T1000 (cell line): Measurements from ENCODE around the gene ITGAE.
"Not testable (repeated sequence)": the region's sequence is repeated elsewhere in the genome, so short reads cannot be mapped to it uniquely, and the experiment has no call there.

Experiments used
- DNase-seq: peaks from one replicate; lab custom pipeline; 2025; ENCODE audit warnings: mixed read lengths; lab: John Stamatoyannopoulos, UW

Gene ITGAE

DNA sequence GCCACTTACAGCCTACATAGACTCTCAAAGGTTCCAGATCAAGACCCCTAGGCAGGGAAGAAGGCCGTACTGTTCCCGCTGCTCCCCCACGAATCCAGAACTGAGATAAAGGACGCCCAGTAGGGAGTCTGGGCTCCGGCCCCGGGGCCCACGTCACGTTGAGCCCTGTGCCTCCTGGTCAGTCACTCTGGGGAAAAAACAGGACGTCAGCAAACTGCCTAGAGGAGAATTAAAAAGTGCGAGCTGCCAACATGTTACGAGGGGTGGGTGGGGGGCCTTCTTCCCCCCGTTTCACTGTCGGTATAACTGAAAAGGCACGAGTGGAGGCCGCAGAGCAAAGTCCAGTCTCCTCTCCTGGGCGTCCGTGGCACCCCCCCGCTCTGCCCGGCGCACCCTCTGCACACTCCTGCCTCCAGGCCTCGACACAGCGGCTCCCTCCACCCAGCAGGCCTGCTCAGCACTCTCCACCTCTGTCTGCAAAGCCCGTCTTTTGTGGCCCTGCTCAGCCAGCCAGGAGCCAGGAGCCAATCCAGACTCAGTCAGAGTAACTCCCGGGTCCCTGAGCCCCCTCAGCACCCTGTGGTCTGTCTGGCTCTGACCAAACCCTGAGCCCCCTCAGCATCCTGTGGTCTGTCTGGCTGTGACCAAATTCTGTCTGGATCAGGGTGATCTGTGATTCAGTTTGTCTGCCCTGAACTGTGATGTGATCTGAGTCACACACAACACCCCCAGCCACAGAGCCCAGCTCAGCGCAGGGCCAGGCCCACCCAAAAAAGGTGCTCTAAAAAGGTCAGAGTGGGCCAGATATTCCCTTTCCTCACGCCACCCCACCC is 6.2 kb downstream of the ITGAE start:
- DNase-seq = peak; percentile 29

DNA sequence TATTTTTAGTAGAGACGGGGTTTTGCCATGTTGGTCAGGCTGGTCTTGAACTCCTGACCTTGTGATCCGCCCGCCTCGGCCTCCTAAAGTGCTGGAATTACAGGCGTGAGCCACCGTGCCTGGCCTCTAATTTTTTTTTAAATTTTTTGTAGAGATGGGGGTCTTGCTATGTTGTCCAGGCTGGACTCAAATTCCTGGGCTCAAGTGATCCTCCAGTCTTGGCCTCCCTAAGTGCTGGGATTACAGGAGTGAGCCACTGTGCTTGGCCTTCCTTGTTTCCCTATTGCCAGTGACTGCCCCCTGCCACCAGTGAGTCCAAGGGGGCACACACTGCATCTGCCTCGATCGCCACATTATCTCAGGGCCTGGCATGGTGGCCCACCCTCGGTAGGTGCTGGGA is 6.8 kb downstream of the ITGAE start:
- DNase-seq = not testable (repeated sequence)

DNA sequence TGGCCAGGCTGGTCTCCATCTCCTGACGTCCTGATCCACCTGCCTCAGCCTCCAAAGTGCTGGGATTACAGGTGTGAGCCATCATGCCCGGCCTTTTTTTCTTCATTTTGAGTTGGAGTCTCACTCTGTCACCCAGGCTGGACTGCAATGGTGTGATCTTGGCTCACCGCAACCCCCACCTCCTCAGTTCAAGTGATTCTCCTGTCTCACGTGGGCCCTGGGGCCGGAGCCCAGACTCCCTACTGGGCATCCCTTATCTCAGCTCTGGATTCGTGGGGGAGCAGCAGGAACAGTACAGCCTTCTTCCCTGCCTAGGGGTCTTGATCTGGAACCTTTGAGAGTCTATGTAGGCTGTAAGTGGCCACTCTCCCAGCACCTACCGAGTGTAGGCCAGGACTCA is 7.7 kb downstream of the ITGAE start:
- DNase-seq = not testable (repeated sequence)

DNA sequence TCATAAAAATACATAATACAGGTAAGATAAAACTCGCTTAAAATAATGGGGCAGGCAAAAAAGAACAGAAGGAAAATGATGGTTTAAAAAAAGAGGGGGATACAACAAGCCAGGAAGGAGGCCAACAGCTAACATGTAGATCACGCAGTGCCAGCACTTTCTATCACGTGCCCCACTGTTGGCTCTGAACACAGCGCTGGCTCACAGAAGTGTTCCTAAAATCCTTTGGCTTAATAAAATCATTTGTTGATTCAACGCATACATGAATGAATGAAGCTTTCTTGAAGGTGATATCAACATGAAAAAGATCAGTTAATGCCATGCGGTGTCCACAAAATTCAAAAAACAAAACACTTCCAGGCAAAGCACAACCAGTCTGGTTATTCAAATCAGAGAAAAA is 8.5 kb downstream of the ITGAE start:
- no peak for DNase-seq

DNA sequence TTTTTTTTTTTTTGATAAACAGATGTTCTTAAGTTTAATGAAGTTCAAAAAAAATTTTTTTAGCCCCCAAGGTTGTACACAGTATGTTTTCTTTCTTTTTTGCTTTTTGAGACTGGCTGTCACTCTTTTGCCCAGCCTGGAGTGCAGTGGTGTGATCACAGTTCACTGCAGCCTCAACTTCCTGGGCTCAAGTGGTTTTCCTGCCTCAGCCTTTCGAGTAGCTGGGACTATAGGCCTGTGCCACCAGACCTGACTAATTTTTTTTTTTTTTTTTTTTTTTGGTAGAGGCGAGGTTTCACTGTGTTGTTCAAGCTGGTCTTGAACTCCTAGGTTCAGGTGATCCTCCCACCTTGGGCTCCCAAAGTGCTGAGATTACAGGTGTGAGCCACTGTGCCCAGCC is 12.8 kb downstream of the ITGAE start:
- no peak for DNase-seq

DNA sequence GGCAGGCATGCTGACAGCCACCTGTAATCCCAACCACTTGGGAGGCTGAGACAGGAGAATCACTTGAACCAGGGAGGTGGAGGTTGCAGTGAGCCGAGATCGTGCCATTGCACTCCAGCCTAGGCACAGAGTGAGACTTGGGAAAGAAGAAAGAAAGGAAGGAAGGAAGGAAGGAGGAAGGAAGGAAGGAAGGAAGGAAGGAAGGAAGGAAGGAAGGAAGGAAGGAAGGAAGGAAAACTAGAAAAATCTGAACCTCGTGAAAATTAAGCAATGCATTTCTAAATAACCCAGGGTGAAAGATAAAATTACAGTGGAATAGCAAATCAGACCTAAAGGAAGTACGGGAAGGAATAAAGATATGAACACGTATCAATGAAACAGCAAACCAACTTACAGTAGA is 15.7 kb downstream of the ITGAE start:
- not testable (repeated sequence) for DNase-seq

DNA sequence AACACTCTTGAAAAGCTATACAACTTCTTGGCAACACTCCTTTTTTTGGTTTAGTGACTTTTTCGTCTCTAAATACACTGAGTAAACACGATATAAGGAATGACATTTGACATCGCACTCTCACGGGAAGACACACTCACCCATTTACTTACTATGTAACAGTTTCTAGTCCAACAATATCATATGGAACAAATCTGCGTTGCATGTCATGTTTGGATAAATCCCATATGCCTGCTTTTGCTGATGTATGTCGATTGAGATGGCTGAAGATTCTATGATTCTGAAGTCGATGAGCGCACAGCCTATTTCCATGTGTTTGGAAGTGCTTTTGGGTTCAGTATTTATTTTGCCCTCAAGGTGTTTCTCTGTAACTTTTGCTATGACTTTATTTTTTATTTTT is 18.2 kb downstream of the ITGAE start:
- DNase-seq = no peak

- no peak for DNase-seq
Measured at GRCh38 chr17:3780986-3781385, 20.0 kb downstream of the ITGAE start.

GRCh38 chr17:3777366-3778120 is 23.4 kb downstream of the ITGAE start:
- no peak for DNase-seq

DNA sequence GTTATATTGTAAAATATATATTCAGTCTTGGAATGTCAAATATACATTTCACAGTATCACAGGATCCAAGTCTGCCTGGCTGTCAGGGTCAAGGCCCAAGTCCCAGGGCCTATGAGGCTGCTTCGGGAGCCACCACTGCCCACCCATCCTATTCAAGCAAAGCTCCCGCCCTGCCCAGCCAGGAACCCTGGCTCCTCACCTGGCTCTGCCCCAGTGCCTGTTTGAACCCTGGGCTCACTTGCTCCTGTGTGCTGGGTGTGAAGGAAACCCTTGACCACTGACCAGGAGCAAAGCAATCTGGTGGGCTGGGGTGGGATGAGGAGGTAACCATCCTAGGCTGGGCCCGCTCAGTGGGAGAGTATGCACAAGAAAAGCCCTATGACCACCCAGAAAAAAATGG is 27.0 kb downstream of the ITGAE start:
- DNase-seq = no peak

GRCh38 chr17:3773511-3773910 is 27.5 kb downstream of the ITGAE start:
- DNase-seq = peak; percentile 35

DNA sequence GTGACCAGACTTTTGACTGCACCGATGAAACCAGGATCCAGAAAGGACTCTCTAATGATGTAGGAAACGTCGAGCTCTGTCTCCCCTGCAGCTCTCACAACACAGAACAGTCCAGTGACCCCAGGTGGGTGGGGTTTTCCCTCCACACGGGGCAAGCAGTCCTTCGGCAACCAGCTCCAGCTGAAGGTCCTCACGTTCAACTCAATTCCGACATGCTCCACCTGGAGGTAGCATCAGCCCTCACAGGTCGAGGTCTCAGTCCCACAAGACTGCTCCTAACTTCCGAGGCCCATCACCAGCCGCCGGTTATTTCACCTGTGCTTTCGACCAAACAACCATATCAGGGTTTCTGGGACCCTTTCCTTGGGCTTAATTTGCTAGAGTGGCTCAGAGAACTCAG is 28.2 kb downstream of the ITGAE start:
- no peak for DNase-seq

GRCh38 chr17:3771140-3771539 is 29.8 kb downstream of the ITGAE start:
- DNase-seq = no peak

GRCh38 chr17:3770466-3770865 is 30.5 kb downstream of the ITGAE start:
- no peak for DNase-seq

GRCh38 chr17:3768769-3769168 is 32.2 kb downstream of the ITGAE start:
- no peak for DNase-seq

DNA sequence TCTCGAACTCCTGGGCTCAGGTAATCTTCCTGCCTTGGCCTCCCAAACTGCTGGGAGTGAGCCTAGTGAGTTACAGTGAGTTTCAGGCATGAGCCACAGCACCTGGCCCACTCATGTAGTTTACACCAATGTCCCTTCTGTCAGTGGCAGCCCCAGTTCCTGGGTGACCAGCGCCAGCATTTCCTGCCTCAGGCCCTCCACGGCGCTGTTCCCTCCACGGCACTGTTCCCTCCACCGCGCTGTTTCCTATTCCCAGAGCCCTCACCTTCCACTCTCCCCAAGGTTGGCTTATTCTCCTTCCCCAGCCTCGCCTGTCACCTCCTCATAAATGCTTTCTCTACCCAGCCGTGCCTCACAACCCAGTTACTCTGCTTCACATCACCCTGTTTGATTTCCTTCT is 32.6 kb downstream of the ITGAE start:
- no peak for DNase-seq

DNA sequence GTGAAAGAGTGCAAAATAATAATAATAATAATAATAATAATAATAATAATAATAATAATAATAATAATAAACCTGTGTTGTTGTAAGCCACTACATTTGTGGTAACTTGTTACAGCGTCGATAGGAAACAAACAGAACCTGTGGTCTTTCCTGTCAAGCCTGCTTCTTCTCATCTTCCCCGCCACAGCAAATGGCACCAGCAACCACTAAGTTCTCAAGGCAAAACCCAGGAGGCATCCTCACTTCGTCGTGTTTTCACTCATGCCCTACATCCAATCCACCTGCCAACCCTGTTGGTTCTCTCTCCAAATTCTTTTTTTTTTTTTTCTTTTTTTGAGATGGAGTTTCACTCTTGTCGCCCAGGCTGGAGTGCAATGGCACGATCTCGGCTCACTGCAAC is 34.2 kb downstream of the ITGAE start:
- no peak for DNase-seq

DNA sequence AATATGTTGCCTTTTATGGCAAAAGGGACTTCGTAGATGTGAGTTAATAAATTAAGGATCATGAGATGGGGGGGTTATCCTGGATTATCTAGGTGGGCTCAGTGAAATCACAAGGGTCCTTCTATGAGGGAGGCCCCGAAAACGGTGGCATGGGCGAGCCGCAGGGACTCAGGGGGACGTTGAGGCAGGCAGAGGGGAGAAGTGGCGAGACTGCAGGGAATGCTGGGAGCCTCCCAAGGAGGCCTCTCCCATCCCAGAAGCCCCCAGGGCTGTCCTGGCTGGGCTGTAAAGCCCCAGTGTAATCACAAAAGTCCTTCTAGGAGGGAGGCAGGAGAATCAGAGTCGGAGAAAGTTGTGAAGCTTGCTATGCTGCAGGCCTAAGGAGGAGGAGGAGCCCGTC is 35.0 kb downstream of the ITGAE start:
- DNase-seq = no peak

- DNase-seq = no peak
Measured at GRCh38 chr17:3763777-3764170, 37.2 kb downstream of the ITGAE start.

DNA sequence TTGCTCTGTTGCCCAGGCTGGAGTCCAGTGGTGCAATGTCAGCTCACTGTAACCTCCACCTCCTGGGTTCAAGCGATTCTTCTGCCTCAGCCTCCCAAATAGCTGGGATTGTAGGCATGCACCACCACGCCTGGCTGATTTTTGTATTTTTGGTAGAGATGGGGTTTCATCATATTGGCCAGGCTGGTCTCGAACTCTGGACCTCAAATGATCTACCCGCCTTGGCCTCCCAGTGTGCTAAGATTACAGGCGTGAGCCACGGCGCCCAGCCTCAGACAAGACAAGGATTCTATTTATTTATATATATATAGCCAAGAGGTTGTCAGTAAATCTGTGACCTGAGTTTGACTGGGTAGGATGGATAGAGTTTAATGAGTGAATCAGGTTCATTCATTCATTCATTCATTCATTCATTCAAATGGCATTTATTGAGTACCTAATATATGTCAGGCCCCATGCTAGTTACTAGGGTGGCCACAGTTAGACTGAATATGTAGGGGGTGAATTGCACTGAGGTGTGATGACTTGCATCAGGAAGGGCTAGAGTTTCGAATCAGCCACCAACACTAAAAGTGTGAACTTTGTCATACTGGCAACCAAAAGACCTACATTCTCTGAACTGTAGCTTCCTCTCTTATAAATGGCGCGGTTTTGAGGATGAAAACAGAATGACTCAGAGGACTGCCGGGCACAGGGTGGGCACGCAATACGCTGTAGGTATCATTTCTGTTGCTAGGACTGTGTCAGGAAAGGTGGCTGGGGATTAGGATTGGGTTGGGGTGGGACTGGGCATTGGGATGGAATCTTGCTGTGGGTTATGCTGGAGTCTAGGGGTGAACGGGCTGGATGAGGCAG is 37.8 kb downstream of the ITGAE start:
- DNase-seq = no peak

DNA sequence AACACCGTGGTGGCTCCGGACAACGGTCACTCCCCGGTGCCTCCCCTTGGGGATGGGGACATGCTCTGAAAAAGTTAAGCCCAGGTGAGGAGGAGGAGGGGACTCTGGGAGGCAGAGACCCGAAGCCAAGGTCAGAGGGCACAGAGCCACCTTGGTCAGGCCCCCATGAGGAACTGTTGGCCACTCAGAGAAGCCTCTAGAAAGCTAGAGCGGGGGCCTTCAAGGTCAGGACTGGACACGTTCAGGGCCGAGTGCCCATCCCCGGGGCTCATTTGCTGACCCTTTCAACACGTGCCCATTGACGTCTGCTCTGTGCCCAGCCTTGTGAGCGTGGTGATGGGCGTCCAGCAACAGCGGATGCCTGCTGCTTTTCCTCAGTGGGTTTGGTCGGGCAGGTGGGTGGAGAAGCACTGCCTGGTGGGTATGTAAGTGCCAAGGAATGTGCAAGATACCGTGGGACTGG is 39.0 kb downstream of the ITGAE start:
- no peak for DNase-seq
